CD4-positive, alpha-beta T cell treated with Interleukin-15 for 4 hours (primary cell): ENCODE measurements around the gene EML1.

Source experiments
- DNase-seq: peaks from one replicate; pipeline ENCODE4 v3.0.0-alpha.2; 2020; ENCODE audit warnings: low spot score

The EML1 gene

GRCh38 chr14:99829450-99829849 is 36.2 kb downstream of the EML1 start:
- no peak for DNase-seq

GRCh38 chr14:99831303-99831702 is 38.1 kb downstream of the EML1 start:
- no peak for DNase-seq

GRCh38 chr14:99831903-99832685 is 38.9 kb downstream of the EML1 start:
- no peak for DNase-seq

- DNase-seq: no peak
These were observed 44.6 kb downstream of the EML1 start for GRCh38 chr14:99837822-99838221.

GRCh38 chr14:99838639-99839134 is 45.5 kb downstream of the EML1 start:
- no peak for DNase-seq

GRCh38 chr14:99839696-99840095 is 46.5 kb downstream of the EML1 start:
- DNase-seq: no peak

GRCh38 chr14:99840265-99840664 is 47.1 kb downstream of the EML1 start:
- no peak for DNase-seq

- no peak for DNase-seq
These were observed 47.6 kb downstream of the EML1 start for GRCh38 chr14:99840774-99841305.

- no peak for DNase-seq
These were observed 48.3 kb downstream of the EML1 start for GRCh38 chr14:99841436-99842071.

- DNase-seq: no peak
These were observed 48.9 kb downstream of the EML1 start for GRCh38 chr14:99842141-99842540.

- no peak for DNase-seq
These were observed 53.6 kb downstream of the EML1 start for GRCh38 chr14:99846808-99847207.

- no peak for DNase-seq
These were observed 57.5 kb downstream of the EML1 start for GRCh38 chr14:99850709-99851108.

- no peak for DNase-seq
These were observed 59.4 kb downstream of the EML1 start for GRCh38 chr14:99852578-99852977.

- no peak for DNase-seq
These were observed 60.0 kb downstream of the EML1 start for GRCh38 chr14:99853206-99853605.

GRCh38 chr14:99854831-99855230 is 61.6 kb downstream of the EML1 start:
- DNase-seq: no peak

GRCh38 chr14:99855271-99855670 is 62.1 kb downstream of the EML1 start:
- DNase-seq: no peak

GRCh38 chr14:99857551-99857950 is 64.3 kb downstream of the EML1 start:
- no peak for DNase-seq

GRCh38 chr14:99860219-99860618 is 67.0 kb downstream of the EML1 start:
- DNase-seq: no peak

- DNase-seq: no peak
These were observed 68.9 kb downstream of the EML1 start for GRCh38 chr14:99862136-99862535.

GRCh38 chr14:99863059-99863458 is 69.8 kb downstream of the EML1 start:
- DNase-seq: no peak

- no peak for DNase-seq
These were observed 72.2 kb downstream of the EML1 start for GRCh38 chr14:99865408-99865807.

- DNase-seq: no peak
These were observed 77.4 kb downstream of the EML1 start for GRCh38 chr14:99870617-99871016.

- DNase-seq: no peak
These were observed 78.6 kb downstream of the EML1 start for GRCh38 chr14:99871771-99872170.
